Muscle layer of duodenum (tissue), 2 donors: Measurements from ENCODE around the gene CNTNAP2.

Experiments
- H3K27ac ChIP-seq: one replicate; pipeline ENCODE4 v1.7.0; 2013; ENCODE audit warnings: mild to moderate bottlenecking, low read length
- H3K27me3 ChIP-seq: one replicate; pipeline ENCODE4 v1.7.0; 2013; ENCODE audit warnings: low read depth, mild to moderate bottlenecking, control low read depth, low read length
- H3K36me3 ChIP-seq, 2 donors: one replicate each; pipeline ENCODE4 v1.7.0; 2013; ENCODE audit warnings: low read length in 2 of 2, control low read depth in 1 of 2, mild to moderate bottlenecking in 1 of 2; ENCODE audit not compliant: insufficient read depth in 2 of 2, control insufficient read depth in 1 of 2
- H3K4me1 ChIP-seq, 2 donors: one replicate each; pipeline ENCODE4 v1.7.0; 2013; ENCODE audit warnings: low read length in 2 of 2, mild to moderate bottlenecking in 2 of 2, control low read depth in 1 of 2, moderate library complexity in 1 of 2; ENCODE audit not compliant: insufficient read depth in 2 of 2, control insufficient read depth in 1 of 2
- H3K4me3 ChIP-seq, 2 donors: one replicate each; pipeline ENCODE4 v1.7.0; 2013; ENCODE audit warnings: low read length in 2 of 2, low read depth in 1 of 2, mild to moderate bottlenecking in 1 of 2
- H3K9me3 ChIP-seq, 2 donors: one replicate each; pipeline ENCODE4 v1.7.0; 2013; ENCODE audit warnings: low read length in 2 of 2, control low read depth in 1 of 2, mild to moderate bottlenecking in 1 of 2; ENCODE audit not compliant: control insufficient read depth in 1 of 2
- donor health status: healthy.

Gene CNTNAP2

DNA sequence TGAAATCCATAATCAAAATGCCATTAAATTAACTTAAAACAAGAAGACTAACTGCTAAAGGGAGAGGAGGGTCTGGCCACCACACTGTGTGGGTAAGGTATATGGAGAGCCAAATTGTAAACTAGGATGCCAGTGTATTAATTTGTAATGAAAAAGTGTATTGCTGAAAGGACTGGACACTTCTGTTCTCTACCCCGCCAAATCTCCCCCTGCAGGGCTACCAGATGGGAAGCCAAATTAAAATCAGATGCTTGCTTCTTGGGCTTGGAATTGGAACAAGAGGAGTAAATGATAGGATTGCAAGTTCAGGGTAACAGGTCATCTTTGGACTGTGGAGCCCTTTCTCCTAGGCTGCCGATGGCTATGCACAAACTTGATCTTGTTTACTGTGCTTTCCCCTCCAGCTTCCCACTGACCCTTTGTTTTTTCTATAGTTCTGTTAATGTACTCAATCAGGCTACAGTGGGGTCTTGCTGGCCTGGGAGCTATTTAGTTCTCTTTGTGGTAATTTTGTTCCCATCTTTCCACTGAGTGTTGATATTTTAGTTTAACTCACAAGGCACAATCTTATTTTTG is 1541.9 kb downstream of the CNTNAP2 start:
- no peak overlapping the region for H3K4me3 ChIP-seq
- H3K27ac ChIP-seq = no peak overlapping the region
- no peaks in the 10 kb centered on the region for H3K36me3 ChIP-seq
- H3K9me3 ChIP-seq = no peaks in the 10 kb centered on the region
- H3K27me3 ChIP-seq = no peaks in the 10 kb centered on the region
- H3K4me1 ChIP-seq = no peaks in the 10 kb centered on the region

DNA sequence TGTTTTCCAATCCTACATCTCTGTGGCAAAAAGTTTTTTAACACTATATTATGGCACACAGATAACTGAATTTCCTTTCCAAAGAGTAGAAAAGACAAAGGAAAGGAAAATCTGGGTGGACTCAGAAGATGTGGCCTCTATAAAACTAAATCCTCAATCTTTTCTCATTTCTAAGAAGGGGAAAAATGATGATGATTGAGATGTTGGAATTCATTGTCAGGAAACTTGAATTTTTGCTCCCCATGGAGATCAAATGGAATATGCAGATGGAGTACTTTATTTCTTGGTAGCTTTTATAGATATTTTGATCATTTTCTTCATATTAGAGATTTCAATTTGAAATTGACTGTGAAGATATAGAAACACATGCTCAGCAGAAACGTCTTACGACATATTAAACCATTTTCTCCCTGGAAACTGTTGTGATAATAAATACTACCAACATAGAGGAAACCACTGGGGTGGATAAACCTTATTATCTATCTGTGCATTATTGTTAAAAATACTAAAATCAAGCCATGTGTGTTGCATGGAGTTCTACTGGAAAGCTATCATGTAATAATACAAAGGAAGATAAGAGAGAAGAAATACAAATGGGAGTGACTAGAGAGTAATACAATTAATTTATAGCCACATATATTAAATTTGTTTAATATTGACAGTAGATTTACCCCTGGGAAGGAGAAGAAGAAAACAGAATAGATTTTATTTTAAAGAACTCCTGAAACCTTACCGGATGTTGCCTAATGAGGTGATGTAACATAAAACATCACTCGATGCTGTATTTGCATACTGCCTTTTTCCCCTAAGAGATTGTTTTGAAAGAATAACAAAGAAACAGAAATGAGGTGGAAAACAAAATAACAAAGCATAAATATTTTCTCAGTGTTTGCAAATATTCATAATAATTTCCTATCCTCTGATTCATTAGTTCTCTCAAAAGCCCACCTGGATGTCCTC is 1542.7 kb downstream of the CNTNAP2 start:
- Histone ChIP-seq H3K4me1 (no peaks in the 10 kb centered on the region), H3K9me3 (no peaks in the 10 kb centered on the region), H3K27ac (no peak overlapping the region), H3K4me3 (no peak overlapping the region), H3K27me3 (no peaks in the 10 kb centered on the region), H3K36me3 (no peaks in the 10 kb centered on the region)

DNA sequence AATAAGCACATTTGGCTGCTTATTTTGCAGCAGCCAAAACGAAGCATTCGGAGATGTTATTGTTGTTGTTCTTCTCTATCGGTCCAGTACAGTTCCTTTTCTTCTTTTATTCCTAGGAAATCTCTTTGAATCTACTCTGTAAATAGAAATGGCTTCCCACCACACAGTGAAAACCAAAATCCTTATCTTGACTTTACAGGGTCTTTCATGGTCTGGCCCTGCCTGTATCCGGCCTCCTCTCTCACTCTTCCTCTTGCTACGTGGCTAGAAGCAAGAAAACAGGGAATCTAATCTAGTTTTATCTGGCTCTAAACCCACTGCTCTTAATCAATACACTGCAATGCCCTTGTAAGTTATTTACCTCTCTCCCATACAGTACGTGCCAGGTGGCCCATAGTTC is 1547.9 kb downstream of the CNTNAP2 start:
- H3K36me3 ChIP-seq = no peaks in the 10 kb centered on the region
- no peaks in the 10 kb centered on the region for H3K4me1 ChIP-seq
- H3K27me3 ChIP-seq = no peaks in the 10 kb centered on the region
- no peaks in the 10 kb centered on the region for H3K9me3 ChIP-seq
- H3K4me3 ChIP-seq = no peak overlapping the region
- H3K27ac ChIP-seq = no peak overlapping the region

DNA sequence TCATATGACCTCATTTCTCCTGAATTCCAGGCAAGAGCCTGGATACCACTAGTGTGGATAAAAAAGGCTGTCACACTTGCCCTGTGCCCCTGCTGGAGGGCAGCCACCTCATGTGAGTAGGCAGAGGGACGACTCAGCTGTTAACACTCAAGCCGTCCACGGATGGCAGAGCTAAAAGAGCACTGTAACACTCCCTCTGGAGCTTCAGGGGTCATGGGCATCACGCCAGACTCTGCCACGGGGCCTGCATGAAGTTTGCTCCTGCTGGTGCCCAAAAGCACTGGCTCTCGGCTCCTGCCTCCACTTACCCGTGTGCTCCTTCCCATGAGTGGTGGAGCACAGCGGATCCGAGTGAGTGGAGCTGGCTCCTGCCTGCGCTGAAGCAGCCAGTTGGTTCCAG is 1554.2 kb downstream of the CNTNAP2 start:
- peaks cover 0 to 2% of the 10 kb centered on the region in 2 donors for H3K9me3 ChIP-seq
- no peaks in the 10 kb centered on the region for H3K36me3 ChIP-seq
- no peak overlapping the region for H3K4me3 ChIP-seq
- H3K27me3 ChIP-seq = no peaks in the 10 kb centered on the region
- H3K27ac ChIP-seq = no peak overlapping the region
- H3K4me1 ChIP-seq = no peaks in the 10 kb centered on the region

DNA sequence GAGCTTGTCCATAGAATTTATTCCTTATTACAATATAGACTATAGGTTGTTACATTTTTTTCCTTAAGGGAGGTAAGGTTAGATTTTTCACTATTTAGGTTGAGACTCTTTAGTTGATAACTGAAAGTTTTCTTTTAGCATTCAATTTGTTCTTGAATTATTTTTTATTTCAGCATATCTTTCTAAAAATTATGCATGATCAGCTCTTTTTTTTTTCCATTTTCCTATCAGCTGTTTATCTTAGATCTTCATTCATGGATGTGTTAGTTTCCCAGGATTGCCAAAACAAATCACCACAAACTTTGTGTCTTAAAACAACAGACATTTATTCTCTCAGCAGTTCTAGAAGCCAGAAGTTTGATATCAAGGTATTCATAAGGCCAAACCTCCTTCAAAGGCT is 1558.1 kb downstream of the CNTNAP2 start:
- H3K4me1 ChIP-seq = no peaks in the 10 kb centered on the region
- peaks cover 0 to 2% of the 10 kb centered on the region in 2 donors for H3K9me3 ChIP-seq
- no peak overlapping the region for H3K4me3 ChIP-seq
- no peak overlapping the region for H3K27ac ChIP-seq
- H3K36me3 ChIP-seq = no peaks in the 10 kb centered on the region
- no peaks in the 10 kb centered on the region for H3K27me3 ChIP-seq

- H3K4me1 ChIP-seq = no peaks in the 10 kb centered on the region
- no peaks in the 10 kb centered on the region for H3K36me3 ChIP-seq
- H3K27ac ChIP-seq = no peak overlapping the region
- H3K4me3 ChIP-seq = no peak overlapping the region
- no peaks in the 10 kb centered on the region for H3K27me3 ChIP-seq
- no peaks in the 10 kb centered on the region for H3K9me3 ChIP-seq
Measured at GRCh38 chr7:147678943-147679342, 1562.3 kb downstream of the CNTNAP2 start.

DNA sequence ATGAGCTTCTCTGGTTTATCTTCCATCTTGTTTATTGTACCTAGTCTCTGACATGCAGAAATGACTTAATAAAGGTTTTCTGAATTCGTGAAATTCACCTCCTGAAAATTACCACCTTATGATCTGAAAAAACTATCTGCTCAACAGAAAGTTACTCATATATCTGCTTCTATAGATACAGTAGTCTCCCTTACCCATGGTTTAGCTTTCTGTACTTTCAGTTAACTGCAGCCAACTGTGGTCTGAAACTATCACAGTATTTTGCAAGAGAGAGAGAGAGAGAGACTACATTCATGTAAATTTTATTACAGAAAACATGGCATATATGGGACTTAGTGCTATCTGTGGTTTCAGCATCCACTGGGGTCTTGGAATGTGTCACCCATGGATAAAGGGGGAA is 1564.9 kb downstream of the CNTNAP2 start:
- Histone ChIP-seq H3K36me3 (no peaks in the 10 kb centered on the region), H3K27ac (no peak overlapping the region), H3K9me3 (no peaks in the 10 kb centered on the region), H3K4me3 (no peak overlapping the region), H3K4me1 (no peaks in the 10 kb centered on the region), H3K27me3 (no peaks in the 10 kb centered on the region)

- Histone ChIP-seq H3K27me3 (no peaks in the 10 kb centered on the region), H3K4me1 (no peaks in the 10 kb centered on the region), H3K36me3 (no peaks in the 10 kb centered on the region), H3K4me3 (no peak overlapping the region), H3K27ac (no peak overlapping the region), H3K9me3 (peaks cover 0 to under 1% of the 10 kb centered on the region in 2 donors)
Measured at GRCh38 chr7:147700702-147701101, 1584.1 kb downstream of the CNTNAP2 start.

GRCh38 chr7:147707926-147708325 is 1591.3 kb downstream of the CNTNAP2 start:
- Histone ChIP-seq H3K27me3 (no peaks in the 10 kb centered on the region), H3K27ac (no peak overlapping the region), H3K9me3 (peaks cover 5 to 18% of the 10 kb centered on the region in 2 donors), H3K4me3 (no peak overlapping the region), H3K4me1 (no peaks in the 10 kb centered on the region), H3K36me3 (no peaks in the 10 kb centered on the region)

GRCh38 chr7:147708871-147709270 is 1592.3 kb downstream of the CNTNAP2 start:
- Histone ChIP-seq H3K36me3 (no peaks in the 10 kb centered on the region), H3K27ac (no peak overlapping the region), H3K4me1 (no peaks in the 10 kb centered on the region), H3K27me3 (no peaks in the 10 kb centered on the region), H3K4me3 (no peak overlapping the region), H3K9me3 (peaks cover 5 to 18% of the 10 kb centered on the region in 2 donors)

DNA sequence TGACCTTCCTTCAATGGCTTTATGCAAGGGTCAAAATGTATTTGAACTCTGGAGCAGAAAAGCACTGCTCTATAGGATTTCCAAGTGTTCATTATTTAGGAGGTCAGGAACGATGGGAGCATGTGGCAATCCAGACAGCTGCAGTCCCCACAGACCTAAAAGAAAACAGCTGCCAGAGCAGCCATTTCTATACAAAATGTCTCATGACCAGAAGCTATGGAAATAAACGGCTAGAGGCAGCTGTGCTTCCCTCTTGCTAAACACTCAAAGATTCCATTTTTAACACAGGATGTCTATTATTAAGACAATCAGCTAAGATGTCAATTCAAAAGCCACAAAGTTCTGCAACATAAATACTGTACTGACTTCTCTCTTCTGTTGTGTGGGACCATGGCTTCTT is 1594.8 kb downstream of the CNTNAP2 start:
- H3K9me3 ChIP-seq = peaks cover 0 to 13% of the 10 kb centered on the region in 2 donors
- no peak overlapping the region for H3K27ac ChIP-seq
- H3K27me3 ChIP-seq = no peaks in the 10 kb centered on the region
- H3K4me1 ChIP-seq = no peaks in the 10 kb centered on the region
- H3K36me3 ChIP-seq = no peaks in the 10 kb centered on the region
- H3K4me3 ChIP-seq = no peak overlapping the region
